NCI-H1092 (cell line): ENCODE measurements around the gene MYOG.
A peak's percentile ranks its signal among the peaks of the same experiment; 100 is the strongest.

Experiments
- DNase-seq: peaks from one replicate; lab custom pipeline; 2025; lab: John Stamatoyannopoulos, UW

MYOG gene

GRCh38 chr1:203072002-203072602 lies 13.7 kb downstream of the MYOG start:
- DNase-seq, result no peak

DNA sequence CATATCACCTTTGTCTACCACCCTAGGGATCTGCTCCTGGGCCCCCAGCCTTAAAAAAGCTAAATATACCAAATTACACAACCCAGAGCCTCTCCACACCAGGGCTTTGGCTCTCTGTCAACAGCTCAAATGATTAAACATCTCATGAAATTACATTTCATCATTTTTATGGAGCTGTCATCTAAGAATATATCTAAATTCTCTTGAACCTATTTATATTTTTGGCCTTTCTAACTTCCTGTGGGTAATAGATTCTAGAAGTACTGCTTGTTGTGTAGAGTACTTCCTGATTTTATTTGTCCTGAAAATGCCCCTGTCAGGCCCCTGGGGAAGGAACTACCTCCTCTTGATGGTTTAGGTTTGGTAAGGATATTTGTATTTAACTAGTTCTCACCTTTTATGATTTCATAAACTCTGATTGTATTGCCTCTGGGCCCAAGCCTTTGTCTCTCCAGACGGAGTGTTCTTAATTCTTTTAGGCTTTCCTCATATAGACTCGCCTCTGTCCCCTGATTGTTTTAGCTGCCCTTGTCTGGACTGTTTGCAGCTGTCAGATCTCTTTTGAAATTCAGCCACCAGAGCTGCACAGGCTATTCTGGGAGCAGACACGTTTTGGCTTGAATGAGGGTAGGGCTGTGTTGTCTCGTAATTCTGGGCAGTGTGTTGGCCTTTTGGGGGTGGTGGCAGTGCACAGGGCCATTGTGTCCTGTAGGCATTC lies 16.6 kb downstream of the MYOG start:
- DNase-seq, result peak; percentile 53

- DNase-seq, result no peak
Observed at GRCh38 chr1:203066965-203067364, 18.8 kb downstream of the MYOG start.

DNA sequence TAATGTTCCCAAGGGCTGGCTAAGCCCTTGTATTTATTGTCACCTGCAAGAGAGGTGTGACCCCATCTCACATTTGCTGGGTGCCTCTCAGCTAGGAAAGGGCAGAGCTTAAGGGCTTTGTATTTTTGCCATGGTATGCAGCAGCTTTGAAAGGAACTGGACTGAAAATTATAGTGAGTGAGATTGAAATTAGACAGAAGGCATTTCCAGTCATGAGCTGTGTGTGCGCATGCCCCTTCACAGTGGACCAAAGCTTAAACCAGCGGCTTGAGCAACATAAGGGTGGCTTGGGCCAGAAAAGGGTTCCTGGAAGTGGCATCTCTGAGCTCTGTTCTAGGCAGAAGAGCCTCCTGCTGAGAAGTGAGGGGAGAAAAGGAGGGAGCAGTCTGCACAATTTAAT lies 19.8 kb downstream of the MYOG start:
- no peak for DNase-seq

GRCh38 chr1:203065191-203065590 lies 20.6 kb downstream of the MYOG start:
- DNase-seq, result no peak

DNA sequence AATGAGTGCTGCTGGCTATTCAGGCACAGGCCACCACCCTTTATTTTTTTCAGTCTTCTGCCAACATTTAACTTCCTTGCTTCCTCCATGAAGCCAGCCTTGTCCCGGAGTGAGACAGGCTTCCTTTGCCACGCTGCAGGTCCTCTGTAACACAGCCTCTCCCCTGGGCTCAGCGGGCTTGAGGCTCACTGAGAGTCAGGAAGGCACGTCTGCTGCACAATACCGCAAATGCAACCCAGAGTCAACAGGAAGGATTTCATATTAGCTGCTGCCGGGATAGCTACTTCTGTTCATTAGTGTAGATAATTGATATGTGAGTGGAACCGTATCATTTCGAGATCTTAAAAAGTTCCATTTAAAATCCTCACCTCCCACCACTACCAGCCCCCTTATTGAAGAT lies 22.5 kb downstream of the MYOG start:
- no peak for DNase-seq

DNA sequence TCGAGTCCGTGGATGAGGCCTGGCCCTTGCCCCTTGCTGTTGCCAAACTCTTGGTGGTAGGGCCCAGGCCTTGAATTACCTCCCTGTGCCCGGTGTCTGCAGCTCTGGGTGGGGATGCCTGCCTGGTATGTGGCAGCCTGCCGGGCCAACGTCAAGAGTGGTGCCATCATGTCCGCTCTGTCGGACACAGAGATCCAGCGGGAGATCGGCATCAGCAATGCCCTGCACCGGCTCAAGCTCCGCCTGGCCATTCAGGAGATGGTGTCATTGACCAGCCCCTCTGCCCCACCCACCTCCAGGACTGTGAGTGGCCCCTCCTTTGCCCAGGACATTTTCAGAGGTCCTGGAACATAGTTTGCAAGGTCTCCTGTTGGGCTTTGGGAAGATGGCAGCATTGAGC lies 25.7 kb downstream of the MYOG start:
- no peak for DNase-seq

GRCh38 chr1:203059485-203059884 lies 26.3 kb downstream of the MYOG start:
- DNase-seq, result no peak

DNA sequence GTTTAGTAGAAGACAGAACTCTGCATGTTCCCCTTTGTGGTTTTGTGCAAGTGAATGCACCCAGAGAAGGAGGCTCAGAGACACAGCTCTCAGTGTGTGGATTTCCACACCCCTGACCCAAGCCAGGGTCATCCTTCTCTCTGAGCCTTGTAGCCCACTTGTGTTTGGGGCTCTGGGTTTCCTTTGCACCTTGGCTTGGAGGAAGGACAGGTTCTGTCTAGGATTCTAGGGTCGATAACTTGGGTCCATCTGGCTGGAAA lies 27.2 kb downstream of the MYOG start:
- no peak for DNase-seq

GRCh38 chr1:203057911-203058675 lies 27.7 kb downstream of the MYOG start:
- DNase-seq, result no peak

GRCh38 chr1:203056516-203056915 lies 29.3 kb downstream of the MYOG start:
- DNase-seq, result no peak

DNA sequence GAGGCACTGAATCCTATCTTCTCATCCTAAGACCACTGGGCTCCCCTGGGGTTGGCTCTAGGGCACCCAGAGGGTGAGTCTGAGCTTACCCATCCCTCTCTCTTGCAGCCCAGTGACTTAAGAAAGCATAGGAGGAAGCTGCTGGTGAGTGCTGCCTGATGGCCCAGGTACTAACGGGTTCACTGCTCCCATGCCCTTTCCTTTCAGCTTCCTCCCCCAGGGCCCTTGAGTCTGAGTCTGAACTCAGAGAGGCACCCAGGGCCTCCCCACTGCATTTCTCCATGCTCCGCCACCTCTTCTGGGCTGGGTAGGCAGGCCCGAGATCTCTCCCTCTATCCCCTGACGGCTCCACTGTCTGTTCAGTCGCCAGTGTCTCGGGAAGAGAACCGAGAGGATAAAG lies 29.8 kb downstream of the MYOG start:
- no peak for DNase-seq

GRCh38 chr1:203055161-203055799 lies 30.5 kb downstream of the MYOG start:
- no peak for DNase-seq

- DNase-seq, result no peak
Observed at GRCh38 chr1:203054642-203055041, 31.2 kb downstream of the MYOG start.

DNA sequence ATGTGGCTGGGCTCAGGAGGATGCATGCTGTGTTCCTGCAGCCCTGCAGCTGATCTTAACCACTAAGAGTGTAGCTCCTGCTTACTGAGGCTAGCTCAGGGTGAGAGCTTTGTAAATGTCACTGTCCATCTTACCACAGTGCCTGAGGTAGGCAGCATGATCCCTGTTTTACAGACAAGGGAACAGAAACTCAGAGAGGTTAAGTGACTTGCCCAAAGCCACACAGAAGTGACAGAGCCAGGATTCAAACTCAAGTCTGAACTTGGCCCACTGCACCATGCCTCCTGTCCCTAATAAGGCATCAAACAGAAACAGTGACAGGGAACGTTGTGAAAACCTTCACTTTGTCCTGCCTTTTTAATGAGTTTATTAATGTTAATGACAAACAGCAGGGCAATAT lies 31.6 kb downstream of the MYOG start:
- DNase-seq, result no peak

DNA sequence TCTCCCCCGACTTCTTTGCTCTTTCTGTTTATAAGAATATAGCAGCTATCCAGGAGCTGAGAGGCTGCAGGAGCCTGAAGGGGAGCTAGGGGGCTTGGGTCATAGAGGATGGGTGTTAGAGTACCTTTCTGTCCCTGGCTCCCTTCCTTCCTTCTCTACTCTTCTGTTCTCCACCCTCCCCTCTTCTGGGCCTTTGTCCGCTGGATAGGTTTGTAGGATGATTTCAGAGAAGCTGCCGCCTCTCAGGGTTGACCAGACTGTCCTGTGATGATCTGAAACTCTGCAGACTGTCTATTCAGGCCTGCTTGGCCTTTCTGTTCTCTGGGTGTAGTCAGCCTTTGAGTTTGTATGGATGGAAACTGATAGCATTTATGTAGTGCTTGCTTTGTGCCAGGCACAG lies 33.2 kb downstream of the MYOG start:
- no peak for DNase-seq

DNA sequence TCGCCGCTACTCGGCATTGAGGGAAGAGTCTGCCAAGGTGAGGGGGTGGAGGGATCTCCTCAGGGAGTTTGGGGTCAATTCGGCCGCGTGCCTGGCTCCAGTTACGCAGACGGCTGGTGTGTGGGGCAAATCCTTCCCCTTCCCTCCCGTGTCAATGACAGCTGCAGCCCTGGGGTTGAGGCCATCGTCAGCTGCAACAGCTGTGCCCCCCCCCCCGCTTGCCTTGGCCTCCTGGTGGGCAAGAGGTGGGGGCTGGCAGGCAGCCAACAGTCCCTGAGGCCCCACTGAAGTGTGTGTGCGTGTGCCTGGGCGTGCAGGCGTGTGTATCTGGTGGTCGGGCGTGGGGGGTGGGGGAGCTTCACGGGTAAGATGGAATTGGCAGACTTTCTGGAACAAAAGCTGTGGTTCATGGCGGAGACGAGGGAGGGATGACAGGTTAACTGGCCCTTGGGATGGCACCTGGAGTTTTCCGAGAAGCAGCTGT lies 33.9 kb downstream of the MYOG start:
- DNase-seq, result peak; percentile 86

GRCh38 chr1:203050826-203051225 lies 35.0 kb downstream of the MYOG start:
- DNase-seq, result no peak

DNA sequence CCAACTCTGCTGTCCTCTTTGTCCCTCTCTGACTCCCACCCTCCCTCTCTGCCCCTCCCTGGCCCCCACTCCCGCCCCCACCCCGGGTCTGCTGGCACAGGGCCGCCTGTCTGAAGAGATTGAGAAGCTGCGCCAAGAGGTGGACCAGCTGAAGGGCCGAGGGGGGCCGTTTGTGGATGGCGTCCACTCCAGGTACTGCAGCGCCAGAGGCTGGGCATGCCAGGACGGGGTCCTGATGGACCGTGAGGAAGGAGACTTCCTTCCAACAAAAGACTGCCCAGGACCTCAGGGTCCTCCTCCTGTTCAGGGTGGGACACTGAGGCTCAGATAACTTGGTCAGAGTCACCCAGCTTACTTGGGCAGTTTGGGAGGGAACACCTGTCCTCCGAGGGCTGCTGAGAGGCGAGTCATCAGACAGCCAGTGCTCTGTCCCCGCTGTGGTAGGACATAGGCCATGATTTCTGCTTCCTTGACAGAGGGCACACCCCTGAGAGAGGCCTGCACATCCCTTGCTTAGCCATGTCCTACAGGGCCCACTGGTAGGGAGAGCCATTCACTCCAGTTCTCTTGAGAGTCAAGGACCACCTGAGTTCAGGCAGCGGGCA lies 36.1 kb downstream of the MYOG start:
- no peak for DNase-seq

GRCh38 chr1:203049077-203049476 lies 36.7 kb downstream of the MYOG start:
- no peak for DNase-seq

DNA sequence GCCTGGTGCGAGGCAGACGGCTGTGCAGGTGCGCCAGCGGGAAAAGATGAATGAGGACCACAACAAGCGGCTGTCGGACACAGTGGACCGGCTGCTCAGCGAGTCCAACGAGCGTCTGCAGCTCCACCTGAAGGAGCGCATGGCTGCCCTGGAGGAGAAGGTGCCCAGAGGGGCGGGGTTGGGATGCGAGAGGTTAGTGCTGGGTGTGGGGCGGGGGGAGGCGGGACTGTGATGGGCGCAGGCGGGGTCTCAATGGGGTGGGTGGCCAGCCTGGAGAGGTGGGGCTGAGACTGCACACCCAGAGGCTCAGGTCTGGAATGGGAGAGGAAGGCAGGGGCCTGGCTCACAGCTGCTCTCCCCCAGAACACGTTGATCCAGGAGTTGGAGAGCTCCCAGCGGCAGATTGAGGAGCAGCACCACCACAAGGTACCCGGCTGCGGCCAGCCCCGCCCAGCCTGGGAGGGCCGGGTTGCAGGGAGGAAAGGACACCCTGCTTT lies 37.2 kb downstream of the MYOG start:
- DNase-seq, result no peak

DNA sequence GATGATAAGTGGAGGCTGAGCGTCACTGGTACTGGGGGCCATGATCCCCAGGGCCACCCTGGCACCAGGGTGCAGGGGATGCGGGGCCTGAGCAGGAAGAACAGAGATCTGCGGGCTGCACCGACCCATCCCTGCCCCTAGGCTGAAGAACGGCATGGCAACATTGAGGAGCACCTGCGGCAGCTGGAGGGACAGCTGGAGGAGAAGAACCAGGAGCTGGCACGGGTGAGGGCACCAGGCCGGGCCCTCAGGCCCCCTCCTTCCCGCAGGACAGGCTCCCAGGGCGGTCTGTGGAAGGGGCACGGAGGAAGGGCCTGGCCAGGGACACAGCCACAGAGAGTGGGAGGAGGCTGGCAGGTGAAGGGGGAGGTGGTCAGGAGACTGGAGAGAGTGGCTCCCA lies 37.7 kb downstream of the MYOG start:
- no peak for DNase-seq
